HPDE6-E6E7 (cell line): ENCODE results near the gene SLC38A1.
"Not testable (repeated sequence)": the region's sequence is repeated elsewhere in the genome, so short reads cannot be mapped to it uniquely, and the experiment has no call there.

Source experiments
- DNase-seq: peaks from one replicate; pipeline ENCODE4 v3.0.0; 2011; ENCODE audit warnings: missing footprints; ENCODE audit errors: extremely low spot score

Gene SLC38A1

DNA sequence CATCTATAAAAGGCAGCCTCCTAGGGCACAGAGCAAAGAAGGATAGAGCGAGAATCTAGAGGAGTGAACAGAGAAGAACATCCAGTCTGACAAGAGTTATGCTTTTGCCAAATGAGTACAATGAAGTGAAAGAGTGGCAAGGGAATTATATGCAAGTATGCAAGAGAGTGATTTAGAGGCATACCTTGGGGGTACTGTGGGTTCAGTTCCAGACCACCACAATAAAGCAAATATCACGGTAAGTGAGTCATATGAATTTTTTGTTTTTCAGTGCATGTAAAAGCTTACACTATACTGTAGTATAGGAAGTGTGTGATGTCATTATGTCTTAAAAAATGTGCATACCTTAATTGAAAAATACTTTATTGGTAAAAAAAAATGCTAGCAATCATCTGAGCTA, 101.4 kb downstream of the SLC38A1 start:
- no peak for DNase-seq

DNA sequence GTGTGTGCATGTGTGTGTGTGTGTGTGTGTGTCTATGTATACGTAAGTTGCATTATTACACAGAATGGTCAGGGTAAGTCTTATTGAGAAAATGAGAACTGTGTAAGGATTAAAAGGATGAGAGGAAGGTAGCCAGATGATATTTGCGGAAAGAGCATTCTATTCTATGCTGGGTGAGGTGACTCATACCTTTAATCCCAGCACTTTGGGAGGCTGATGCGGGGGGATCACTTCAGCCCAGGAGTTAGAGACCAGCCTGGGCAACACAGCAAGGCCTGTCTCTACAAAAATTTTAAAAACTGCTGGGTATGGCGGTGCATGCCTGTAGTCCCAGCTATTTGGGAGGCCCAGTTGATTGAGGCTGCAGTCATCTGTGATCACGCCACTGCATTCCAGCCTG, 103.7 kb downstream of the SLC38A1 start:
- DNase-seq, result no peak

DNA sequence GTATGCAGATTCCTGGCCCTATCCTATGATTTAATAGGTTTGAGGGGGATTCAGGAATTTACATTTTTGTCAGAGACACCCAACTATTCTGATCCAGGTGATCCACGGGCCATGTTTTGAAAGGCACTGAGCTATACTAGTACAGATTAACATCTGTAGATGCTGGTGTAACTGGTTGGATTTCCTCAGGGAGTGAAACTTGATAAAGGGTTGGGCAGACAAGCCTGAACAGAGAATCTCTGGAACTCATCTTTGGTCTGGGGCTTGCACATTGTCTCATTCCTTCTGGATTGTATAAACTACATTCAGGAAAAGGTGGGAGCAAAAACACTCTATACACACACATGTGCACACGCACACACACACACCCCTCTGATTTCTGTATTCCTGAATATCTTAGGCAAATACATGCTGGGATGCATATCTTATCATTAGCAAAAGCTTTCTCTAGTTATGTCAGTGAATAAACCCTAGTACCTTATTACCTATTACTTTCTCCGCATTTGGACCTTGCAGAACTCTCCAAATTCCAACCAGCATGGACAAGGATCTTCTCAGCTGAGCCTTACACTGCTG, 104.6 kb downstream of the SLC38A1 start:
- DNase-seq, result peak; percentile 67

DNA sequence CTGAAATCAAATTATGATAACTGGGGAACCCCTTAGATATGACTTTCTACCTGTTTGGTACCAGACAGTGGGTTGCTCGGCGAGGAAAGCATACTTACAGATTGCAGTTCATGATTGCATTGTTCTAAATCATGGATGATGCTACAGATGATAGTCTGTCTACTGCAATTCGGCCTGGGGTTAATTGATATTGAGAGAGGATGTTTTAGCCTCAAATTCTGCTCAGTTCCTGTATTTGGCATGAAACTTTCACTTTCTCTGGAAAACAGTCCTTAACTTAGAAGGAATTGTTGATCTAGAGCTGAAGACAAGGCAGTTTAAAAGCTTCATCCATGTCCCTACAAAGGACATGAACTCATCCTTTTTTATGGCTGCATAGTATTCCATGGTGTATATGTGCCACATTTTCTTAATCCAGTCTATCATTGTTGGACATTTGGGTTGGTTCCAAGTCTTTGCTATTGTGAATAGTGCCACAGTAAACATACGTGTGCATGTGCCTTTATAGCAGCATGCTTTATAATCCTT, 106.2 kb downstream of the SLC38A1 start:
- not testable (repeated sequence) for DNase-seq

DNA sequence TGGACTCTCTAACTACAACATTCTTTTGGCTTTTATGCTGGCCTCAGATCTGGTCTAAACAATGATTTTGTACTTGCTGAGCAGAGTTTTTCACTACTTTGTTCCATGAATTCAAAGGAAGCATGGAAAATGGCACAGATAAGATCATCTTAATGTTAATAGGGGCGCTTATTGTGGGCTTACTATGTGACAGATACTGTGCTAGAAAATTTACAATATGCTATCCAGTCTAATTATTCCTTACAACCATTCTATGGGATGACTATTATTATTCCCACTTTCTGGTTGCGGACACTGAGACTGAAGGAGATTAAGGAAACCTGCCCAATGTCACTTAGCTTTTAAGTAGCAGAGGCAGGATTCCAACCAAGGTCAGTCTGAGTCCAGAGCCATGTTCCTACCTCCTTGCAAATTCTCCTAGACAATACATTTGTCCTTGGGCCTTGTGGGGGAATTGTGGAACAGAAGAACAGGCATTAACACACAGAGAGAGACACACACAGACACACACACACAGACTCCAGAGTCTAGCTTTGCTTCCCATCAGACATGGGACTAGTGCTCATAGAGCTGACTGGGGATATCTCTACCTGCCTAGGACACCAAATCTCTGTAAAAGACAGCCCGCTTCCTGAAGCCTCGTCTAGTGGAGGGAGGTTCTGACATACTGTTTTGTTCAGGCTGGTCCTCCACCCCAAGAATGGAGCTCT, 107.7 kb downstream of the SLC38A1 start:
- DNase-seq, result no peak

DNA sequence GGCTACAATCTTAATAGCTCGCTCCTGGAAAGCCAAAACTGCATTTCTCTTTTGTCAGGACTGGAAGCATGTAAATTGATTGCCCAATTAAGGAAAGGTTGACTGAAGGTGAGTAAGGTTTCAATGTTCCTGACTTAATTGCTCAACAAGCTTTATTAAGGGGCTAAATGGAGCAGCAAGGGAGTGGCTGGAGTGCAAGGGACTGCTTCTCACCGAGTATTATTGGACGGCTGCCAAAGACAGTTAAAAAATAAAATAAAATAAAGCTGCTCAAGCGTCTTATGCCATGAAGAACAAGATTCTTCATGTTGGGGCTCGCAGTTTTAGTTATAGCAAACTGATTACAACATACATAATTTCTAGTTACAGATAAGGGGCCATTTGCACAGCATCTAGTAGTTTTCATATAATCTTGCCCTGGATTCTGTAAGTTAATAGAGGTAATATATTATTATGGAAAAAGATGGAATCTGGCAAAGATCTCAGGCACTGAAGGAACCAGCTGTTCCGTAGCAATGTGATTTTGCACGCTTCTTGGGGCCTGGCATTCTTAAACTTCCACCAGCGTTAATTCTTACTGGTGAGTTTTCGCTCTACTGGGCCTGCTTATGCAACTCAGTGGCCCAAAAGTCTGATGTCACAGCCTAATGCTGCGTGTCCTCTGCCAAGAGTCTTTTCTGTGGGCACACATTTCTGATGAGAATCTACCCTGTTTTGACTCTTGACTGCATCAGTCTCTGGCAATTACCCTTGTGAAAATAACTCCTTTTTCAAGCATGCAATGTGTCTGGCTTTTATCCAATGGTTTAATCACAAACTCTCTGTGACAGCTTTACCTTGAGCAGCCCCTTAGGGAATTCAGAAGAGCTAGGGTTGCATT, 108.5 kb downstream of the SLC38A1 start:
- peak; percentile 53 for DNase-seq

DNA sequence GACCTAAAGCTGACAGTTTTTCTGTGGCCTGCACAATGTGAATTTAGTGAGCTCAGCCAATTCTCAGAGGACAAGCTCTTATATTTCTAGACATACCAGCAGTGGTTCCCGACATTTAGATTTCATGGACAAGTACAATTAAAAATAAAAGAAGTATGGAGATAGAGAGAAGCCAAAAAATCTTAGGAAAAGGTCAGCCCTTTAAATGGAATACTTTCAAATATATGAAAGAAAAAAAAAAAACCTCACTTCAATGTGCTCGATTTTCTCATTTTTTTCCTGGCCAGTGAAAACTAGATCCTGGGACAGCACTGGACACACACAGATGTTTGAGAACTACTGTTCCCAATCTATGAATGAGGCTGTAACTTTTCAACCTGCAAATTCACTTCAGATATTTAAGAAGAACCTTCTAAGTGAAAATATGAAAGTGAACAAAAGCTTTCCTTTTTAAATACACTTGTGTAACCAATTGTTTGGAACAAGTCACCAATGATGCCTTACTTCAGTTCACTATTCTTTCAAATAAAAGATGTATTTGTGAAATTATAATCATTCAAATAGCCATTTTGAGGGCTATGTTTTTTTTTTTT, 109.4 kb downstream of the SLC38A1 start:
- DNase-seq, result no peak

DNA sequence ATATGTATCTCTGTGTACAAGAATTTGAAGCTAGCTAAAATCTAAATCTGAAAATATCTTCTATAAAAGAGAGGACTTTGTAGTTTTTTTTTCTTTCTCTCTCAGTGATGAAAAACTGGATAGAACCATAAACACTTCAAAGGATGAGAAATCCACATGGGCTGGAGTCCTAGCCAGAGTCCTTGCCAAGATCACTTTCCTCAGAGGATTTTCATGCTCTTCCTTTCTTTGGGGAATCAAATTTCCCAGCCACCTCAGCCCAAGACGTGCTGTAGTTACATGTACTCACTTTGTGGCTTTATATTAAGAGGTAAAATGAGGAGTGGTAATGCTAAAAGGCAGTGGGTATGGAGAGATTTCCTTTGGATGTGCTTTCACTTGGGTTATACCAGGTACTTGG, 110.3 kb downstream of the SLC38A1 start:
- no peak for DNase-seq

DNA sequence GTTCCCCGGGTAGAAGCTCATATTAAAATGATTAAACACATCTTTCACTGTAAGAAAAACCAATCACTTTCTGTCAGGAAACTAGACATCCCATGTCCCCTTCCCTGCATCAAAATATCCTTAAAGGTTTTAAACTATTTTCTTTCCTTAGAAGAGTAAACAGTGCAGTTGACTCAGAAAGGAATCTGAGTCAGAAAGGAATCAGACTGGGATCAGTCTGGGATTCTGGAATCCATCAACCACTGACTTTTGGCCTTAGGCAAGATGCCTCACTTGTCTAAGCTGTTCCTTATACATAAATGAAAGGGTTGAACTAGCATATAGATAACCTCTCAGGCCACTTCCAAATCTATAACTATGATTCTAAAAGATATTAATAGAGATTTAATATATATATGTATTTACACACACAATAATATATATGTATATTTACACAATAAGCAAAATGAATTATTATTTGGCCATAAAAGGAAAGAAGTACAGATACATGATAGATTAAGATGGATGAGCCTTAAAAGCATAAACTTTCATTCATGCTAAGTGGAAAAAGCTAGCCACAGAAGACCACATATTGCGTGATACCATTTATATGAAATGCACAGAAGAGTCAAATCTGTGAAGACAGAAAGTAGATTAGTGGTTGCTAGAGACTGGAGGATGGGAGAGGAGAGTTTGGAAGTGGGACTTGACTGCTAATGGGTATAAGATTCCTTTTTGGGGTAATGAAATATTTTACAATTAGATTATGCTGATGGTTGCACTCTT, 114.4 kb downstream of the SLC38A1 start:
- DNase-seq, result no peak

DNA sequence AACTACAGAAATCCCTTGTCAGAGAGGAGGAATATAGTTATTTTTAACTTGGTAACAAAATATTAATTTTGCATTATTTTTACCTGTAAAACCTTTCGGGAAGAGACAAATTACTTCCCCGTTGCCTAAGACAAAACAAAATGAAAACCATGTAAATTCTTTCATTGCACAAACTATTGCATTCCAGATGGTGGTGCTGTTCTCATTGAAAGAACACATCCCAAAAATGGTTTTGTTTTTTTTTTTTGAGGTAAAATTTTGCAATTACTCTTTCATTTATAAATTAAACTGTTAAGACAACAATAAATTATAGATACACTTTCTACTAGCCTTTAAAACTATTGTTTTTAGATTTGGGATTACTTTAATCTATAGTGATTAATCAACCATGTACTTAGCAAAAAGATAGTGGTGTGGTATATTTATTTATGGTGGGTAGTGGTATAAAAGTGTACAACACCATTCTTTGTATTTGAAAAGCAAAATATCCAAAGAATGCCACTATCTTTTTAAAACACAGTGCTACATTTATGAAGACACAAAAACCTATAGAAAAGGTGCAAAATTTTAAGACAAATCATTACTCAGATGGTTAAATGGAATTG, 115.5 kb downstream of the SLC38A1 start:
- no peak for DNase-seq

DNA sequence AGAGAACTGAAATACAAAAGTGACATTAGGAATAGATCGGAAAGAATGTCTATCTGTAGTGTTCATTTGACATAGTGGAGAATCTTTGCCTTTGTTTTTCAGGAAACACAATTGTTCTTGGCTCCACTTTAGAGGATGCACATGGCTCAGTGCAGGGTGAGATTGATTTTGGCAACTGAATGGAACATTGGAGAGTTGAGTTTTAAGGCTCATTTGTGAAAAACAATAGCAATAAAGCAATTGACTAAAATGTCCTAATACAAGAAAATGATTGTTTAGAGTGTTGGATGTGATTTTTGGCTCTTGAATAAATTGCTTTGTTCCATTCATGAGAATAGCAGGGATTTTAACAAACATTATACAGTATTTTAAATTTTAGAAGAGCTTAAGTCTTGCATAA, 116.4 kb downstream of the SLC38A1 start:
- no peak for DNase-seq

DNA sequence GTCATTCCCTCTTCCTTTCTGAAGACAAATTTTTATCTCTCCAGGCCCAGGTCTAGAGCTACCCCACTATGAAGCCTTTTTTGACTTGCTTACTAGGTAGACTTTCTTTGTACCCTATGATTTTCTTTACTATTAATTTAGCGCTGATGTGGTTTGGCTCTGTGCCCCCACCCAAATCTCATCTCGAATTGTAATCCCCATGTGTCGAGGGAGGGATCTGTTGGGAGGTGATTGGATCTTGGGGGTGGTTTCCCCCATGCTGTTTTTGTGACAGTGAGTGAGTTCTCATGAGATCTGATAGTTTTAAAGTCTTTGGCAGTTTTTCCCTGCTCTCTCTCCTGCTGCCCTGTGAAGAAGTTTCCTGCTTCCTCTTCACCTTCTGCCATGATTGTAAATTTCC, 118.1 kb downstream of the SLC38A1 start:
- no peak for DNase-seq

DNA sequence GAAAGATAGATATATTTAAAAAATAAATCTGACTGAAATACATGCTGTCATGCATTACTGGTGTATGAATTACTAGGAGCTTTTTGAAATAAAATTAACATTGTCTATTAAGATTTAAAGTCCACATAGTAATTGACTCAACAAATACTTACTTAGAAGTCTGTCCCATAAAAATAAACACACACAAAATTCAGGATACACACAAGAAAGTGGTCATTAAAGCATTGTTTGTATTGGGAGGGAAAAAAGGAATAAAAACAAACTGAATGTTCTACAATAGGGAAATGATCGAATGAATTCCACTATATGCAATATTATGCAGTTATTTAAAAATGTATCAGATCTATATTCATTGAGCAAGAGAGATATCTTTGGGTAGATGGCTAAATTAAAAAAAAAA, 118.9 kb downstream of the SLC38A1 start:
- DNase-seq, result no peak

DNA sequence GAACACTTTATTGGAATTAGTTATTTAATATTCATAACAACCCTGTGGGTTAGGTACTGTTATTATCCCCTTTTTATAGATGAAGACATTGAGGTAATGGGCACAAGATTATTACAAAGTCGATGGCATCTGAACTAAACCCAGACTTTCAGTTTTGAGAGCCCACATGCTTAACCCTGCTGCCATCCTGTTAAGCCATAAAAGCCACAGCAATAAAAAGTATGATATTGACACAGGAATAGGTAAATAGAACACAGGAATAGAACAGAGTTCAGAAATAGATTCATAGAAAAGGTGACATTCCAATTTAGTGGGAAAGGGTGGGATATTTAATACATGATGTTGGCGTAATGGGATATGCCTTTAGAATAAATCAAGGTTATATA, 119.8 kb downstream of the SLC38A1 start:
- DNase-seq, result no peak

DNA sequence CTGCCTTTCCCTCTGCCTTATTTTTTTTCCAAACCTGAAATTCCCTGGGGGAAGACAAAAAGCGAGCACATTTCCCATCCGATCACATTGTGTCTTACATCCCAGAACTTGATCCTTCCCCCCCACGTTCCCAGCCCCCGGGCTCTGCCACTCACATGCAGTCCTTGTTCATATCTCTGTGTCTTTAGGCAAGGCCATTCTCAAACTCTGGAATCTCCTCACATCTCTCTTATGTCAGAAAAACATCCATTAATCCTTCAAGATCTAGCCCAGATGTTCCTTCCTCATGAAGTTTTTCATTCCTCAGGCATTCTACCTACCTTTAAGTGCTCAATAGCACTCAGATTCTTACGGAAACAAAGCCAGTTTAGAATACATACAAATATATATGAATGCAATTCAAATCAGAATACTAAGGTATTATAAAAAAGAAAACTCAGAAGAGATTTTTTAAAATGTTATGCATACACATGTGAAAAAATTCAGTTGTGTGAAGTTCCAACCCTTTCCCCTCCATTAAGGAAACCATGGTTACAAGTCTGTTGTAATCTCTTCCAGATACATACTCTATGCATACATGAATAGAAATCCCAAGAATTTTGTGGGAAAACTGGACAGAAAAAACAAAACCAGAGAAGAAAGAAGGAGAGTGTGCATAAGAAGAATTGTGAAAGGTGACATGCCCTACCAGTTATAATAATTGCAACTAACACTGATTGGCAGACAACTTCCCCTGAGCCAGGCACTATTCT, 120.3 kb downstream of the SLC38A1 start:
- no peak for DNase-seq

DNA sequence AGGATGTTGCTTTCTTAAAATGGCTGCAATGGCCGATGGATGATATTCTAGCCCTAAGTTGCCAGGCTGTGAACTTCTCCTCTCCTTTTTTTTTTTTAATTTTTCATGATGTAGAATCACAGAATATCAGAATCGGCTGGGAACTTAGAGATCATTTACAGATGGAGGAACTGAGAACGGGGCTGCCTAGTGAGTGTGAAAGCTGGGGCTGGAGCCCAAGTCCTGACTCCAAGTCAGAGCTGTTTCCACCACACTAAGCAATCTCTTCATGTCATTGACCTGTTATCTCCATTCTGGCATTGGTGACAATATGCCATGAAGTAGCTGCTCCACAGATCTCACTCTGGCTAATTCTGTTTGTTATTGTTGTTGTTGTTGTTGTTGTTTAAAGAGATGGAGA, 121.7 kb downstream of the SLC38A1 start:
- DNase-seq, result no peak

DNA sequence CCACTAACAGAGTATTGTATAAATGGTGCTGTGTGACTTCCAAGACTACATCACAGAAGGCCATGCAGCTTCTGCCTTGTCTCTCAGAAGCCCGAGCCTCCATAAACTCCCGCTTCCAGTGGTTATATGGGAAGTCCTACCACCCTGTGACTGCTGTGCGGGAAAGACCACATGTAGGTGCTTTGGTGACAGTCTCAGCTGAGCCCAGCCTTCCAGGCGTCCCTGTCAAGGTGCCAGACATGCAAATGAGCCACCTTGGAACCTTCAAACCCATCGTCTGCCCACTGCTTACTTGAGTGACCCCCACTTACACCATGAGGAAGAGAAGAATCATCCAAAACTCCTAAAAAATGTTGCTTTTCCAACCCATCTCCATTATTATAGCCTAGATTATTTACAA, 123.0 kb downstream of the SLC38A1 start:
- no peak for DNase-seq

DNA sequence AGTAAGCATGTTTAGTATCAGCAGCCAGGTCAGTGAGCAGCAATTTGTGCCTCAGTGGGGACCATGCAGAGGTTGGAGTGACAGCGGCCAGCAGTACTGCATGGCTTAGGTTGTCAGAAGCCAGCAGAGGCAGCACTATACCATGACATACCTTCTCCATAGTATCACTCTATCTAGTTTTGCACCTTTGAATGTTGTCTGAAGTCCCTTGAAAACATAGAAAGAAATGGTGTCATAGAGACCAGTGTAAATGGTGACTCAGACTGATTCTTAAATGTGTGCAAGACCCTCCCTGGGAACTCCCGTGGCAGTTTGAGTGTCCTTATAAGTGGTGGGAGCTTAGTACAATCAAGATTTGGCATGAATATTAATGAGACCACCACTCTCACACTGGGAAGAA, 124.4 kb downstream of the SLC38A1 start:
- DNase-seq, result no peak

DNA sequence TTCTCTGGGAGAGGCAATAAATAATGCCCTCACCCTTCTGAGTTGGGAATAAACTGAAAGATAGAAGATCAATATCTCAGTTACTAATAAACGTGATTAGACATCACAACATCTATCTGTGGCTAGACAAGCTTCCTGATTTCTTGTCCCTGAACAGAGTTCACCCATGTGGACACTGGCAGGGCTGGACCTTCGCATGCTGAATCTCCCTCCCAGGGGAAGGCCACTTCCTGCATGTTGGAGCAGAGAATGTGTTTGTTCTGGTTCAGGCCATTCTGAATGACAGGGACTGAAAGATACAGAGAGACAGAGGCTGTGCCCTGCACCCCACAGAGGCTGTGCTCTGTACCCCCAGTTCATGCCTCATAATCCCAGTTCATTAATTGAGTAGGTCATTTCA, 132.6 kb downstream of the SLC38A1 start:
- no peak for DNase-seq

DNA sequence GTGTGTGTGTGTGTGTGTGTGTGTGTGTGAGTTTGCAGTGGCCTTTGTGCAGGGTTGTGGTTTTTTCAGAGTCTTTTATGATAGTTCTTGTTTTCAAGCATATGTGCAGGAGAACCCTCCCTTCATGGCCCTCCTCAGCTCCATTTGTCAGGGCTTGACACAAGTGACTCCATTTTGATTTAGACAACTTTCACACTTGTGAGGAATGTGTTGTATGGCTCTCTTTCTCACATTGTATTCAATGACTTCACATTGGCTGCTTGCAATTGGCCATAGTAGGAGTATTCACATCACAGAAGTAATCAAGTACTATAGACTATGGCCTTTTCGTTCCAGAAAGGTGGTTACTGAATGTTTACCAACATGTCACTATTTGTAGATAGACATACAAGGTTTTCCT, 133.1 kb downstream of the SLC38A1 start:
- no peak for DNase-seq
